Measurements from ENCODE around the gene RPL31.

Gene RPL31

DNA sequence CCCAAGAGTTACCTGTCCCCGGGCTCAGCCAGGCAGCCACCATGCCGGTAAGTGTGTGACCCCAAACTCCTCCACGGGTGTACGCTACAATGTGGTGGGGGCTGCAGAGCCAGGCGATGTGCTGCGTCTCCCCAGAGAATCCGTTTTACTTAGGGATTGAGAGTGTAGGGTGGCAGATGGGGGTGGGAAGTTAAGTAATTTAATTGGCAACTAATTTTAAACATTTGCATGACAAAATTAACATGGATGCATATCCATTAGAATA is 26.6 kb upstream of the RPL31 start:
- DNase-seq (ENCODE audit: low spot score): no peak

DNA sequence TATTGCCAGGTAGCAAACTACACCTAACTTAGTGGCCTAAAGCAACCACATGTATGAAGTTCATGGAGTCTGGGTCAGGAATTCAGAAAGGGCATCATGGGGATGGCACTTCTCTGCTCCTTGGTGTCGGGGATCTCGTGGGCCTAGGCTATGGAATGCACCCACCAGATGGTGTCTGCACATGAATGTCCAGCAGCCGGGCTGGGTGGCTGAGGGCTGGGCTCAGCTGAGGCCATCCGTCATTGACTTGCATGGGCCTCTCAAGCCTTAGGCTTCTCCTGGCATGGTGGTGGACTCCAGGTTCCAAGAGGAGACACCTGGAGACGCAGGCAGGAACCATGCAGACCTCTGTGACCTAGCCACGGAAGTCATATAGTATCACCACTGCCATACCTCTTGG is 26.0 kb upstream of the RPL31 start:
- no peak for DNase-seq (ENCODE audit: low spot score)

DNA sequence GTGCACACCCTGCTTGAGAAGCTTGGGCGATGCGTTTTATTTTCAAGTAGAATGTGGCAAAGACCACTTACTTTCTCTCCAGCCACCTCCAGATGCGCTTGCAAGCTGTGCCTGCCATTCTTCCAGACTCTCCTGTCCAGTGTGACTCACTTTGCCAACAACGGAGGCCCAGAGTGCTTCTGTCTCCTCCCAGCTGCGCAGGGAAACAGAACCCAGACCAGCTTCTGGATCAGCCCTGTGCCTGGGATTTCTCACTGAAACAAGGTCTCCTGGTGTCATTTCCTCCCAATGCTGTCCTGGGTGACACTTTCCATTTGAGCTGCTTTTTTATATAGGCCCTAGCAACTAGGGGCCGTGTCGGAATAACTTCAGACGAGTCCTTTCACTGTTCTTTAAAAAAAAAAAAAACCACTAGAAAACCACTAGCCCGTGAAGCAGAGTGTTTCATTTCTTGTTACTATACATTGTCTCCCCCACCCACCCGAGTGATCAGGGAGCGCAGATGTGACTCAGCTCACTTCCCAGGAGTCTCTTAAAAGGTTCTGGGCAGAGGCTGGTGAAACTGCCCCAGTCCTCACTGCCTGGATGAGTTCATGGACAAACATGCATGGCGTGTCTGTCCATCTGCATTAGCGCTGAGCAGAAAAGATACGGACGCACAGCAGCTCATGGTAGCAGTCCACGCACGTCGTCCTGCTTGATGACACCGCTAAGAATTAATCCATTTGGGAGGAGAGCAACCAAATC is 25.3 kb upstream of the RPL31 start:
- DNase-seq (ENCODE audit: low spot score): no peak

DNA sequence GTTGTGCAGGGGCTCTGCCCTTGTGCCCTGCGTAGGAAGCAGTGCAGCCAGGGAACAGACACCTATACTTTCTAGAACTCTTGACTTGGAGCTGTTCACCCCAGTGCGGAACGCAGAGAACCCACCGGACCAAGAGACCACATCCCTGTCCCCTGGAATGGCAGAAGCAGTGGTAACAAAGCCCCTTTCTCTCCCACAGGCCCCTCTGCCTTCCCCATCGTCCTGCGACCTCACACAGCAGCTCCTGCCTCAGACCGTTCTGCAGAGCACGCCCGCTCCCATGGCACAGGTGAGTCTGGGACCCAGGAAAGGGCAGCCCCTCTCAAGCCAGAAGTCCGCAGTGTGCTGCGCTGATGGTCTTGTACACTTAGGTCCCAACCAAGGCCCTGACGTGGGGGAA is 24.6 kb upstream of the RPL31 start:
- no peak for DNase-seq (ENCODE audit: low spot score)

DNA sequence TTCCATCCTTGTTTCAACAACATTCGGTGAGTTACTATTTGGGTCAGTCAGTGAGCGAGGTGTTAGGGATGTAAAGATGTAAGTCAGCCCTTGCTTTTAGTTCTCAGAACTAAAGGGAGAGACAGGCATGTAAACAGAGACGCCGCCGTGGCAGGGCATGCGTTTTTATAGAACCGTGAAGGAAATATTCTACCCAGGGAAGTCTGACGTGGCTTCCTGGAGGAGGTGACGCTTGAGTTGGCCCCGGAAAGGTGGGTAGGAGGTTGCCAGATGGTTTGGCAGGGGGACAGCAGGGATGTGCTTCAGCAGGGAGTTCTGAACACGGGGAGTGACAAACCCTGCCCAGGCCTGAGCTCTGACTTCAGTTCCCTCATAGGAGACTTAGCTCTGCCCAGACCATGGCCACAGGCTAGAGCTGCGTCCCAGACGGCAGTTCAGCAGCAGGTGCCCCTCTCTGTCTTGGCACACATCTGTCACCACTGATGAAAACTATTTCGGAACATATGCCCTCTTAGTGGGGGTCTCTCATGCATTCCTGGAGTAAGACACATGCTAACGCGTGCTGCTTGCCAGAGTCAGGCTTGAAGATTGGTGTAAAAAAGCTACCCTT is 23.4 kb upstream of the RPL31 start:
- DNase-seq (ENCODE audit: low spot score): no peak

DNA sequence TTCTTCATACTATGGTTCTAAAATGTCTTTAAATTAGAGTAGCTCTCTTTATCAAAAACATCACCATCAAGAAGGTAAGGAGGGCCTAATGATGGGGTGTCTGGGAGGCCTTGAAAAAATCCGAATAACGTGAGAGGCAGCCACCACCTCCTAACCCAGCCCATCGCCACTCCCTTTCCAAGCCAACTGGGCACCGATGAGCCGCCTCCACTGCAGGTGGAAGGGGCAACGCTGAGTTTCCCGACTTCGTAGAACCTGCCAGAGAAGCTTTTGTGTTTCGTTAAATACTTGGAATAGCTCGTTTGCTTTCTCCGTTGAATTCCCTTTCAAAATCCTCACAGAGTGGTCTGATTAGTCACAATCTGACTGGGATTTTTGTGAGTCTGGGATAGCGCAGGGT is 22.0 kb upstream of the RPL31 start:
- no peak for DNase-seq (ENCODE audit: low spot score)

DNA sequence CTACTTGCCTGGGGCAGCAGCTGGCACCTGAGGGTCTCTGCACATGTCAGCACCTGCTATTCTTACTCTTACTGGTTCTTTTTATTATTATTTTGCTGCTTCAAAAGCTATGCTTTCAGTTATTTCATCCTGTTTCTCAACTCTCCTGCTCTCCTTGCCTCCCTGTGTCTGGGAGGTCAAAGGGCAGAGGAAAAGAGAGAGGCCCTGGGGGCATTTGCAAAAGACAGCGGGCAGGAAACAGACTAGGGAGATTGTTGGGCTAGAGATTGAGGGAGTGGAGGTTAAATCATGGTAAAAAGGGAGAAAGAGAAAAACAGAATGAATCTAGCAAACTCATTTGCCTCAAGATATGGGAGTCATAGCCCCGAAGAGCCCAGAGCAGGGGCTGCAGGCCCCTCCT is 21.1 kb upstream of the RPL31 start:
- no peak for DNase-seq (ENCODE audit: low spot score)

DNA sequence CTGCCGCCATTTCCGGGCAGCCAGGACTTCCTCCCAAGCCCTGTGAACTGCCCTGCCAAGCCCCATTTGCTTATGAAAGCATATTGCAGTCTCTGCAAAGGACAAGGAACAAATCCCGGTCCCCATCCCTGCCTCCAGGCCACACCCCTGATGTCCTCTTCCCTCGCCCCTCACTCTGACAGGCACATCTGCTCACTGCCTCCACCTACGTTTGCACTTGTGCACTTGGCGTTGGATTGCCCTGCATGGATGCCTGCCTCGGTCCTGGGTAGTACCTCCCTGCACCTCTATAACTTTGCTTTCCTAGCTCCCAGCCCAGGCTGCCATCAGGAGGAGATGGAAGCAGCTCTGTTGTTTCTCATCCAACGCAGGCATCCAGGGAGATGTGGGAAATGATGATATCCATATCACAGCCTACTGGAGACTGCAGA is 19.6 kb upstream of the RPL31 start:
- no peak for DNase-seq (ENCODE audit: low spot score)

DNA sequence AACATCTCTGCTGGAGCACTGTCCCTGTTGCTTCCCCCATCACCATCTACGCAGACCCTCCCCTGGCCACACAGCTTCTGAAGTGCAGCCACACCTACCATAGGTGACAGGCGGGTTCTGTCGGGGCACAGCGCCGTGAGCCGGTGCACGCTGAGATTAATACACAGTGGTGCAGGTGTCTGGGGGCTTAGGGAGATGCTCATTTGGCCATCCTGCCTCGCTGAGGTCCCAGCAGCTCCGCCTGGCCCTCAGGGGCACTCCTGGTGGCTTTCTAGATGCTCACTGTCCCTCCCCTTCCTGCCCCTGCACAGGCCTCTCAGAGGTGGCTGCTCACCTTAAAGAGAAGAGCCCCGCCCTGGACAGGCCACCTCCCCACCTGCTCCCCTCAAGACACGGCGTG is 18.9 kb upstream of the RPL31 start:
- no peak for DNase-seq (ENCODE audit: low spot score)

DNA sequence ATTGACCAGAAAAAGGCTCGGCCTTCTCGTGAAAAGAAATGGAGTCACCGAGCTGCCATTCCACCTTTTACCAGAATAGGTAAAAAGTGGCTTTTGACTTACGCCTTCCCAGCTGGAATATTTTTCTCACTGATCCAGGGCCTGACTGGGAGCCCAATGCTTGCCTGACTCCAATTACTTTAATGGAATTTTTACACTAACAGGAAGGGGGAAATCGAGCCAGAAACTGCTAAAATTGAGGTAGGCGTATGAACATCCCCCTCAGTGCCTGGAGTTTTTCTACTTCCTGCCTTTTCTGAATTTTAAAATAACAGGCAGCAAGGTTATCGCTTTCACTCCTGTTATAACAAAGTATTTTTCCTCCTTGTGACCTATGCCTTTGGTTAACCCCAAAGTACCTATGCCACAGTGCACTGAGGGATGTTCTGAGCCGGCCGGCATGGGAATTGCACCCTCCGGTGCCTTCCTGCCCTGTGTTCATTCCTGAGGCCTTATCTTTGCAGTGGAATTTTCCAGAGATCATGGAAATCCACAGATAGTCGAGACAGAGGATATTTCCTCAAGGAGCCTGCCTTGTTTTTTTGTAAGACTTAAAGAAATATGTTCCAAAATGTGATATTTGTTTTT is 18.3 kb upstream of the RPL31 start:
- no peak for DNase-seq (ENCODE audit: low spot score)

DNA sequence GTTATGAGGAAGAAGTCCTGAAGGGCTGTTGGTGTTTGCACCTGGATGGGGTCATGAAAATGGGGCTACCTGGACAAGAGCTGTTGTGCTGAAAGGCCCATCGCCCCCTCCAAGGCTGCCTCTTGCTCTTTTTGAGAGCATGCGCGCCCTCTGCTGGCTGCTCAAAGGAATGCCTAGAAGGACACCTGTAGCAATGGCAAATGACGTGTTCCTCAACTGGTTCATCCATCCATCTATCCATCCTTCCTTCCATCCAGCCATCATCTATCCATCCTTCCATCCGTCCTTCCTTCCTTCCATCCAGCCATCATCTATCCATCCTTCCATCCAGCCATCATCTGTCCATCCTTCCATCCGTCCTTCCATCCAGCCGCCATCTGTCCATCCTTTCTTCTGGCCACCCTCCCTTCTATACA is 17.2 kb upstream of the RPL31 start:
- peak; percentile 78 for DNase-seq (ENCODE audit: low spot score)

DNA sequence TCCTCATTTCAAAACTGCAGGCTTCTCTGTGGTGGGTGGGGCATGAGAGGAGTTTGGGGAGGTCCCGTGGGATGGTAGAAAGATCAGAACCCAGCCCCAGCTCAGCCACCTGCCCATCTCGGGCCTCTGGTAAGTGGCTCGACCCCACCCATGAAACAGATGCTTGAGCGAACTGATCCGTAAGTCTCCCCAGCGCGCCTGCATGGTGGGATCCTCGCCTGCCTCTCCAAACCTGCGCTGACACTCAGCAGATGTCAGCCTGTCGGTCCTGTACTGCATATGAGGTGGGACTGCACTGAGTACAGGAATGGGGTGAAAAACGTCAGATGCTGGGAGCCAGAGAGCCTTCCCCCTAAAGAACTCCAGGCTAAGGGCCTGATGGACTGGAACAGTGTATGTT is 15.9 kb upstream of the RPL31 start:
- no peak for DNase-seq (ENCODE audit: low spot score)

DNA sequence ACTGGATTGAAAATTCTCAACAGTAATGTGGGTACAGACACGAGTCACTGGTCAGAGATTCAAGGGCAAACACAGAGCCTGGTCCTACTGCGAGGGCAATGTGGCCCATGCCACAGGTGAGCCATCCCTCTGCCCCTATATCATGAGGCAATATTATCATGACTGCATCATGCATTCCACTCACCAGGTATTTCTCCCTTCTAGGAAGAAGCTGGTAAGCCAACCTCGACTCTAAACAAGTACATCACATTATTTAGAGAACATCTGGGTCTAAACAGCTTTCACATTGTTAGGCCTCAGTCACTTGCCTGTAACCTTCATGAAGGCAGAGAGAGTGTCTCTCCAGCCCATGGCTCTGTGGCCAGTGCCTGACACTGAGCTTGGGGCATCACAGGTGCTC is 14.6 kb upstream of the RPL31 start:
- DNase-seq (ENCODE audit: low spot score): no peak

DNA sequence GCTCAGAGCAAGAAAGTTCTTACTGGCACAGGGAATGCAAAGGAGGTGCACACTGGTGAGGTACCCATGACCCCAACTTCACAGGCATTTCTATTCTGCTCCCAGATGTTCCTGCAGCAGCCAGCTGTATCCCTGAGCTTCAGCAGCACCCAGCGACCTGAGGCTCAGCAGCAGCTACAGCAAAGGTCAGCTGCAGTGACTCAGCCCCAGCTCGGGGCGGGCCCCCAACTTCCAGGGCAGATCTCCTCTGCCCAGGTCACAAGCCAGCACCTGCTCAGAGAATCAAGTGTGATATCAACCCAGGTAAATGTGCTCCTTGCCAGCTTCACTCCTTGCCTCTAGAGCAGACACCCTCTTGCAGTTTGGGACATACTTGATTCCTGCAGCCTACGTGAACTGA is 14.1 kb upstream of the RPL31 start:
- DNase-seq (ENCODE audit: low spot score): no peak

DNA sequence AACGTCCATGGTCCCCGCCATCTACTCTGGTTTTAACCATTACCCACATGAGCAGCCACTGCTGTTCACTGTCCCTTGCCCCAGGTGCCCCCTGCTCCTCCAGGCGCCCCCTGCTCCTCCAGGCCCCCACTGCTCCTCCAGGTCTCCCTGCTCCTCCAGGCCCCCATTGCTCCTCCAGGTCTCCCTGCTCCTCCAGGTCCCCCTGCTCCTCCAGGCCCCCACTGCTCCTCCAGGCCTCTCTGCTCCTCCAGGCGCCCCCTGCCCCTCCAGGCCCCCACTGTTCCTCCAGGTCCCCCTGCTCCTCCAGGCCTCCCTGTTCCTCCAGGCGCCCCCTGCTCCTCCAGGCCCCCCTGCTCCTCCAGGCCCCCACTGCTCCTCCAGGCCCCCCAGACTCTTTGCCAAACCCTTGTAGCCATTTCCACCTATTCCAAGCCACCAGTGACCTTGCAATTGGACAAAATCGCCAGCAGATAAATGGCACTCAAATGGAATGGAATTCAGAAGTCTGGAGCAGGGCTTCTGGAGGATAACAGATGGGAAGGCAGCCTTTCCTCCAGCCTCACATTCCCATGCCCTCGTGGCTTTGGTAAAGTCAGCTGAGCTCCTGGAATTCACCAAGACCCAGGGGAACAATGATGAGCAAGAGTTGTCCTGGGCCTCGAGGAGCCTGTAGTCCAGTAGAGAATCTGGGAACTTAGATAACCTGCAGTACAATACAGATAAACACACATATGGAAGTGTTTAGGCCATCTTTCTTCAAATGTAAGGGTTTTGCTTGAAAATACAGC is 13.3 kb upstream of the RPL31 start:
- no peak for DNase-seq (ENCODE audit: low spot score)

DNA sequence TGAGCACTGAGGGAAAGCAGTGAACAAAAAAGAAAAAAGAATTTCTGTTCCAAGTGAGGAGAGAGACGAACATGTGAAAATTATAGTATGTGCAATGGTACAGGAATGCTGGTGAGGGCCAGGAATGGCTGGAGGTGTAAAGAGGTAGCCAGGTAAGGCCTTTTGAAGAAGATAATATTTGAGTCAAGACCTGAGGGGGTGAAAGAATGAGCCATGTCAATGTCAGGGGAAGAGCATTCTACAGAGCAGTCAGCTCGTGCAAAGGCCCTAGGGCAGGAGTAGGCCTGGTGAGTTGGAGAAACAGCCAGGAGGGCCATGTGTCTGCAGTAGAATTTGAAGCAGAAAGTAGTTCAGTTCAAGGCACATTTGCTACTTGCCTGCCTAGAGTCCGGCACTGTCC is 12.4 kb upstream of the RPL31 start:
- DNase-seq (ENCODE audit: low spot score): no peak

DNA sequence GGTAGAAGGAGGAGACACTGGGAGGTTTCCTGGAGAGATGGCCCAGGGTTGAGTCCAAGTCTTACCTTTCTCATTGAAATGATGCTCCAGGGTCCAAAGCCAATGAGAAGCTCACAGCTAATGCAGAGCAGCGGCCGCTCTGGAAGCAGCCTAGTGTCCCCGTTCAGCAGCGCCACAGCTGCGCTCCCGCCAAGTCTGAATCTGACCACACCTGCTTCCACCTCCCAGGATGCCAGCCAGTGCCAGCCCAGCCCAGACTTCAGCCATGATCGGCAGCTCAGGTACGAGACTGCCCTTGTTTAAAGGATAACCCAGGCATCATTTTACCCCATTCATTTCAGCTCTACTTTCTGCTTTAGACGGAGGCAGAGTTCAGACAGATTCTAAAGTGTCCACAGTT is 11.9 kb upstream of the RPL31 start:
- no peak for DNase-seq (ENCODE audit: low spot score)

DNA sequence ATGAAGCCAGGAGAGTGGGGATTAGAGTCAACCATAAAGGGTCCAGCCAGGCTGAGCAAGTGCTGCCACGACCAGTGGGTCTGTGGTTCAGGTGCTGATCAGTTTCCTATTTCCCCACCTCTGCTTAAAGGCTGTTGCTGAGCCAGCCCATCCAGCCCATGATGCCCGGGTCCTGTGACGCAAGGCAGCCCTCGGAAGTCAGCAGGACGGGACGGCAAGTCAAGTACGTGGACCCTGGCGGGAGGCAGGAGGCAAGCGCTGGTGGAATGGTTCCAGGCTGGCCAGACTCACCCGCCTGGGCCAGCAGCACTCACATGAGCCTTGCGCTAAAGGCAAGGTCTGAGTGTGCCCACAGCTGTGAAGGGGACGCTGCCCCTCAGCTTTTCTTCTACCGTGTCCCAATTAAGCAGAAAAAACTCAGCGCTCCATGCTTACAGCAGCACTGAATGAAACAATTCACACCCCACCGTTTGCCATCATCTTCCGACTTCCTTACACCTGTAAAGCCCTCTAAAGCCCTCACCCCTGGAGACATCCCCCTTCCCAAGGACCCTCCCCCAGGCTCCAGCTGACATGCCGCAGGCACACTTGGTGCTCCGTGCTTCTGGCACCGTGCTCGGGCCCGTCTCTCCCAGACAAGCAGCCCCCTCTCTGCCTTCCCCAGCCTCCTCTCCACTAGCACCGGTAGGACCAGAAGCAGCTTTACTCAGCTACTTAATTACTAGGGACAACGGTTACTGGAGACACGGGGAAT is 11.3 kb upstream of the RPL31 start:
- DNase-seq (ENCODE audit: low spot score): no peak

DNA sequence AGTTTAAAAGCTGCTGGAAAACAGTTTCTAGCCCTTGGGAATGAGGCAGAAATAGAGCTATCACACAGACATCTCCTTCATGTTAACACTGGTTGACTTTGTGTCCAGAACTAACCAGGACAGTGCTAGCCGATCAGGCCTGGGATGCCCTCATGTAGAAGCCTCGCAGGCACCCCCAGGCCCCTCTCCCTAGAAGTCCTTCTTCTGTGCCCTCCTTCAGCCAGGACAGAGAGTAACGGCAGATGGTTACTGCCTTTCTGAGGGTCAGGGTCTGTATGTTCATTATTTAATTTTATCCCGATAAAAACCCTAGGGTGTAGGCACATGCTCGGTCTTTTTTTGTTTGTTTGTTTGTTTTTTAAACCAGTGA is 10.7 kb upstream of the RPL31 start:
- DNase-seq (ENCODE audit: low spot score): no peak

DNA sequence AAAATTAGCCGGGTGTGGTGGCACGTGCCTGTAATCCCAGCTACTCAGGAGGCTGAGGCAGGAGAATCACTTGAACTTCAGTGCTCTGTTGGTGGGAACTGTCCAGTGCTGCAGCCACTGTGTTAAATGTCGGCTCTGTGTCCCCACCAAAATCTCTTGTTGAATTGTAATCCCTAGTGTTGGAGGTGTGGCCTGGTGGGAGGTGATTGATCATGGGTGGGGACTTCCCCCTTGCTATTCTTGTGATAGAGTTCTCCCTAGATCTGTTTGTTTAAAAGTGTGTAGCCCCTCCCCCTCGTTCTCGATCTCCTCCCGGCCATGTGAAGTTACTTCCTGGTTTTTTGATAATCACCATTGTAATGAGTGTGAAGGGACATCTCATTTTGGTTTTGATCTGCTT is 9.8 kb upstream of the RPL31 start:
- no peak for DNase-seq (ENCODE audit: low spot score)

DNA sequence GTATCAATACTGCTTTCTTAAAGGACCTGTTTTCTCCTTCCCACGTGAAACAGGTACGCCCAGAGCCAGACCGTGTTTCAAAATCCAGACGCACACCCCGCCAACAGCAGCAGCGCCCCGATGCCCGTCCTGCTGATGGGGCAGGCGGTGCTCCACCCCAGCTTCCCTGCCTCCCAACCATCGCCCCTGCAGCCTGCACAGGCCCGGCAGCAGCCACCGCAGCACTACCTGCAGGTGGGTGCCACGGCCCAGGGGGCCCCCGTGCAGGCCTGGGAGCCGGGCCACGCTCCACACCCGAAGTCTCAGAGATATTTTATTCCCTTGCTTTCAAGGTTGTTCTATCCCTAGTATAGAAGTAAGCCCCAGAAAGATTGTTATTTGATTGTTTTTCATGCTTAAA is 8.8 kb upstream of the RPL31 start:
- no peak for DNase-seq (ENCODE audit: low spot score)

DNA sequence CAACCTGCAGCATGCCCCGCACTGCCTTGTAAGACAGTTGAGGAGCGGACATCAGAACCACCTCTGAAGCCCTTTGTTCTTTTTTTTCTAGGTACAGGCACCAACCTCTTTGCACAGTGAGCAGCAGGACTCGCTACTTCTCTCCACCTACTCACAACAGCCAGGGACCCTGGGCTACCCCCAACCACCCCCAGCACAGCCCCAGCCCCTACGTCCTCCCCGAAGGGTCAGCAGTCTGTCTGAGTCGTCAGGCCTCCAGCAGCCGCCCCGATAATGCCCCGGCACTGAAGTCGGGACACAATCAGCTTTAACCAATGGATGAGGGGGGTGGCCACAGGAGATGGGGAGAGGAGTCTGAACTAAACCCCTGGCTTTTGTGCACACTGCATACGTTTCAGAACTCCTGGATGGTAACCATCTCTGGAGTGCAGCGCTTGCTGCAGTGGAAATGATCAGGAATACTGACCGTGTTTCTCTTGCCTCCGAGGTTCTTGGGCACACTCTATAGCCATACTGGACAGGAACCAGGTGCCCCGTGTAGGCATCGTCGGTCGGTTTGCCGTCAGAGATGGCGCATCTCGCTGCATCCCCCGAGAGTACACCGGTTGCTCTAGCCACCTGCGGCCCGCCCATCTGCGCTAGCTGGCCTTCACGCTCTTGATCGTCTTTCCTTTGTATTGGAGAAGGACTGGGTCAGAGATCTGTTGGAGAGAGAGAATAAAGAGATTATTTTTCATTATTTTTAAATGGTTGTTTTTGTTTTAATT is 6.6 kb upstream of the RPL31 start:
- DNase-seq (ENCODE audit: low spot score): no peak
